Measurements from ENCODE around the gene GNAQ. TPM values are rescaled to one million over a fixed set of nuclear protein-coding genes. Genes with fewer than 3 reads are reported as not detected.

Gene GNAQ
- total and polyA plus RNA-seq, 2 experiments from 2014 or later, result 25.7 to 47.9 TPM

GRCh38 chr9:78005231-78006002 is 26.2 kb downstream of the GNAQ start:
- H3K9me2 ChIP-seq (replicated peaks; ENCODE audit: insufficient read depth), result no peaks in the 10 kb centered on the region
- no peaks in the 10 kb centered on the region for H3K27me3 ChIP-seq
- peak overlapping the region; percentile 34 for H3K4me2 ChIP-seq
- peaks cover 50% of the 10 kb centered on the region for H4K20me1 ChIP-seq (ENCODE audit: insufficient read depth, poor library complexity, severe bottlenecking)
- H3K4me1 ChIP-seq (ENCODE audit: insufficient read depth), result peaks cover 25% of the 10 kb centered on the region
- peaks cover 99% of the 10 kb centered on the region for H3K79me2 ChIP-seq
- H3K9me3 ChIP-seq (ENCODE audit: low read depth), result no peaks in the 10 kb centered on the region
- no peak overlapping the region for H3K4me3 ChIP-seq
- no peak overlapping the region for H2AFZ ChIP-seq
- no peak for DNase-seq (ENCODE audit: low spot score)
- H3K36me3 ChIP-seq (replicated peaks; ENCODE audit: insufficient read depth, low read depth), result no peaks in the 10 kb centered on the region
- H3K27ac ChIP-seq, result peak overlapping the region; percentile 39
- WGBS (ENCODE audit: low lambda C conversion rate, missing lambda C conversion rate), result 95% methylated on average over 9 of the region's 9 CpGs
- TF ChIP-seq EZH2phosphoT487 (IDR thresholded peaks at IDR 0.05; ENCODE audit: low read depth, severe bottlenecking, unreplicated experiment) (no peak), CTCF (IDR thresholded peaks at IDR 0.05; ENCODE audit: poor library complexity) (no peak), EZH2 (IDR thresholded peaks at IDR 0.05; ENCODE audit: borderline replicate concordance) (no peak)

- no peak overlapping the region for H3K4me3 ChIP-seq
- no peaks in the 10 kb centered on the region for H3K9me2 ChIP-seq (replicated peaks; ENCODE audit: insufficient read depth)
- H3K27ac ChIP-seq, result peak overlapping the region; percentile 62
- peaks cover 18% of the 10 kb centered on the region for H3K4me1 ChIP-seq (ENCODE audit: insufficient read depth)
- H3K9me3 ChIP-seq (ENCODE audit: low read depth), result no peaks in the 10 kb centered on the region
- H3K79me2 ChIP-seq, result peaks cover 99% of the 10 kb centered on the region
- H3K27me3 ChIP-seq, result no peaks in the 10 kb centered on the region
- peak overlapping the region; percentile 43 for H3K4me2 ChIP-seq
- 72% methylated on average over 6 of the region's 6 CpGs for WGBS (ENCODE audit: low lambda C conversion rate, missing lambda C conversion rate)
- H2AFZ ChIP-seq, result no peak overlapping the region
- H4K20me1 ChIP-seq (ENCODE audit: insufficient read depth, poor library complexity, severe bottlenecking), result peaks cover 46% of the 10 kb centered on the region
- H3K36me3 ChIP-seq (replicated peaks; ENCODE audit: insufficient read depth, low read depth), result no peaks in the 10 kb centered on the region
- no peak for TF ChIP-seq EZH2phosphoT487 (IDR thresholded peaks at IDR 0.05; ENCODE audit: low read depth, severe bottlenecking, unreplicated experiment)
- no peak for TF ChIP-seq EZH2 (IDR thresholded peaks at IDR 0.05; ENCODE audit: borderline replicate concordance)
- TF ChIP-seq CTCF (IDR thresholded peaks at IDR 0.05; ENCODE audit: poor library complexity), result peak; percentile 30
- DNase-seq (ENCODE audit: low spot score), result peak; percentile 55
These were observed 27.0 kb downstream of the GNAQ start for GRCh38 chr9:78004478-78005229.

- TF ChIP-seq EZH2 (IDR thresholded peaks at IDR 0.05; ENCODE audit: borderline replicate concordance) (no peak), CTCF (IDR thresholded peaks at IDR 0.05; ENCODE audit: poor library complexity) (no peak), EZH2phosphoT487 (IDR thresholded peaks at IDR 0.05; ENCODE audit: low read depth, severe bottlenecking, unreplicated experiment) (no peak)
- H3K9me3 ChIP-seq (ENCODE audit: low read depth), result no peaks in the 10 kb centered on the region
- H3K27ac ChIP-seq, result peak overlapping the region; percentile 62
These were observed 27.9 kb downstream of the GNAQ start for GRCh38 chr9:78003730-78004129.

More at GRCh38 chr9:78003730-78004129, 27.9 kb downstream of the GNAQ start:
- no peaks in the 10 kb centered on the region for H3K36me3 ChIP-seq (replicated peaks; ENCODE audit: insufficient read depth, low read depth)
- no peak overlapping the region for H2AFZ ChIP-seq
- peaks cover 99% of the 10 kb centered on the region for H3K79me2 ChIP-seq
- peaks cover 14% of the 10 kb centered on the region for H3K4me1 ChIP-seq (ENCODE audit: insufficient read depth)
- H3K9me2 ChIP-seq (replicated peaks; ENCODE audit: insufficient read depth), result no peaks in the 10 kb centered on the region
- no peak overlapping the region for H3K4me3 ChIP-seq
- H3K4me2 ChIP-seq, result peak overlapping the region; percentile 43
- peaks cover 41% of the 10 kb centered on the region for H4K20me1 ChIP-seq (ENCODE audit: insufficient read depth, poor library complexity, severe bottlenecking)
- 90% methylated on average over 4 of the region's 4 CpGs for WGBS (ENCODE audit: low lambda C conversion rate, missing lambda C conversion rate)
- DNase-seq (ENCODE audit: low spot score), result no peak
- no peaks in the 10 kb centered on the region for H3K27me3 ChIP-seq
